IMR-90 (cell line): ENCODE results near the gene ABHD18. TPM values are rescaled to one million over a fixed set of nuclear protein-coding genes. Genes with fewer than 3 reads are reported as not detected.

ENCODE experiments used
- ATAC-seq: fragments of 200-7000 bp; cut with Tn5 transposase; 2 replicates; pipeline ENCODE4 v1.9.1; 2020; ENCODE audit warnings: low read depth, mild to moderate bottlenecking, moderate library complexity
- BruUV-seq: library from RNA; stranded (reverse); fragments of 400-500 nt; replicated peaks from 2 replicates; lab custom pipeline; 2021; lab: Mats Ljungman, UMichigan
- CTCF ChIA-PET: fragments of 300-600 bp; formaldehyde crosslinking; extraction: SDS; loops from one replicate; lab custom pipeline; 2021; ENCODE audit warnings: antibody characterized with exemption; lab: Yijun Ruan, JAX
- POLR2A ChIA-PET: fragments of 300-600 bp; sonication (Branson Sonifier 250); formaldehyde crosslinking; loops from one replicate; lab custom pipeline; 2022; ENCODE audit warnings: antibody characterized with exemption; ENCODE audit not compliant: unreplicated experiment; lab: Charles Lee
- DNase-seq: peaks from one replicate; pipeline ENCODE4 v3.0.0; 2013
- H2AFZ ChIP-seq: replicated peaks from 2 replicates; pipeline ENCODE3; 2013; ENCODE audit warnings: low read length, mild to moderate bottlenecking; ENCODE audit not compliant: poor library complexity
- H2AK5ac ChIP-seq: 2 replicates; pipeline ENCODE4 v1.6.1; 2013; ENCODE audit warnings: low read depth, low read length, inconsistent platforms
- H2AK9ac ChIP-seq: replicated peaks from 2 replicates; pipeline ENCODE3; 2013; ENCODE audit warnings: mild to moderate bottlenecking, low read depth, low read length, moderate library complexity; ENCODE audit not compliant: poor library complexity
- H2BK120ac ChIP-seq: 2 replicates; pipeline ENCODE4 v1.6.1; 2013; ENCODE audit warnings: low read depth, low read length, inconsistent platforms
- H2BK15ac ChIP-seq: 3 replicates; pipeline ENCODE4 v1.6.1; 2013; ENCODE audit warnings: low read depth, low read length, inconsistent platforms
- H2BK20ac ChIP-seq: 2 replicates; pipeline ENCODE4 v1.6.1; 2013; ENCODE audit warnings: low read depth, mild to moderate bottlenecking, inconsistent platforms, low read length, moderate library complexity
- H2BK5ac ChIP-seq: 2 replicates; pipeline ENCODE4 v1.6.1; 2013; ENCODE audit warnings: mild to moderate bottlenecking, low read depth, low read length, inconsistent platforms; ENCODE audit not compliant: poor library complexity, severe bottlenecking
- H3K14ac ChIP-seq: replicated peaks from 2 replicates; pipeline ENCODE4 v1.6.1; 2013; ENCODE audit warnings: low read depth, low read length, inconsistent platforms
- H3K18ac ChIP-seq: 2 replicates; pipeline ENCODE4 v1.6.1; 2013; ENCODE audit warnings: low read depth, low read length, control low read depth
- H3K23ac ChIP-seq: 2 replicates; pipeline ENCODE4 v1.6.1; 2013; ENCODE audit warnings: low read depth, low read length, inconsistent platforms
- H3K27ac ChIP-seq: 2 replicates; pipeline ENCODE4 v1.5.1; 2013; ENCODE audit warnings: mild to moderate bottlenecking, control low read depth, low read length; ENCODE audit not compliant: insufficient read depth
- H3K27me3 ChIP-seq: 2 replicates; pipeline ENCODE4 v1.6.1; 2013; ENCODE audit warnings: low read length; ENCODE audit not compliant: control insufficient read depth, insufficient read depth
- H3K36me3 ChIP-seq: 2 replicates; pipeline ENCODE4 v1.6.1; 2013; ENCODE audit warnings: low read length, mixed read lengths; ENCODE audit not compliant: control insufficient read depth, insufficient read depth
- H3K4ac ChIP-seq: 2 replicates; pipeline ENCODE4 v1.6.1; 2013; ENCODE audit warnings: low read depth, low read length, inconsistent platforms
- H3K4me1 ChIP-seq: 2 replicates; pipeline ENCODE4 v1.6.1; 2013; ENCODE audit warnings: low read length, mixed read lengths; ENCODE audit not compliant: control insufficient read depth, insufficient read depth
- H3K4me2 ChIP-seq: 2 replicates; pipeline ENCODE4 v1.6.1; 2013; ENCODE audit warnings: low read depth, mild to moderate bottlenecking, control low read depth, low read length, moderate library complexity
- H3K4me3 ChIP-seq: 2 replicates; pipeline ENCODE4 v1.5.1; 2013; ENCODE audit warnings: low read depth, mild to moderate bottlenecking, control low read depth, low read length, moderate library complexity; ENCODE audit not compliant: insufficient read depth
- H3K56ac ChIP-seq: 2 replicates; pipeline ENCODE4 v1.6.1; 2013; ENCODE audit warnings: low read length, inconsistent platforms; ENCODE audit not compliant: insufficient read depth; ENCODE audit errors: extremely low read depth
- H3K79me1 ChIP-seq, 2 experiments: 2 replicates each; pipeline ENCODE4 v1.6.1; 2013; ENCODE audit warnings: low read length in 2 of 2, inconsistent platforms in 1 of 2, low read depth in 1 of 2
- H3K9ac ChIP-seq: 2 replicates; pipeline ENCODE4 v1.6.1; 2013; ENCODE audit warnings: low read depth, low read length, control low read depth
- H3K9me1 ChIP-seq: 2 replicates; pipeline ENCODE4 v1.6.1; 2013; ENCODE audit warnings: low read length, inconsistent platforms; ENCODE audit not compliant: insufficient read depth
- H3K9me3 ChIP-seq: 2 replicates; pipeline ENCODE4 v1.6.1; 2013; ENCODE audit warnings: low read length; ENCODE audit not compliant: control insufficient read depth, insufficient read depth
- H4K20me1 ChIP-seq: 2 replicates; pipeline ENCODE4 v1.6.1; 2013; ENCODE audit warnings: low read length, inconsistent platforms; ENCODE audit not compliant: insufficient read depth
- H4K5ac ChIP-seq: 2 replicates; pipeline ENCODE4 v1.6.1; 2013; ENCODE audit warnings: mild to moderate bottlenecking, low read depth, low read length, control low read depth
- H4K8ac ChIP-seq, 2 experiments: 2 replicates each; pipeline ENCODE4 v1.6.1; 2013; ENCODE audit warnings: low read depth in 2 of 2, low read length in 2 of 2, control low read depth in 1 of 2, inconsistent platforms in 1 of 2
- H4K91ac ChIP-seq: 2 replicates; pipeline ENCODE4 v1.6.1; 2013; ENCODE audit warnings: low read depth, low read length, inconsistent platforms; ENCODE audit not compliant: insufficient read depth
- CEBPB ChIP-seq: IDR thresholded peaks from 2 replicates; pipeline ENCODE4 v1.6.1; 2012; ENCODE audit warnings: low read depth, low read length, improper control_type of control experiment
- CHD1 ChIP-seq: IDR thresholded peaks from 2 replicates; pipeline ENCODE4 v1.6.1; 2012; ENCODE audit warnings: low read depth, low read length, improper control_type of control experiment
- CTCF ChIP-seq: conservative IDR thresholded peaks from 2 replicates; pipeline ENCODE4 v1.5.1; 2012; ENCODE audit warnings: mild to moderate bottlenecking, low read depth, low read length, improper control_type of control experiment
- FOS ChIP-seq: fragments of 150-350 bp; IDR thresholded peaks from 2 replicates; pipeline ENCODE4 v1.6.1; 2016; ENCODE audit warnings: low read depth, low read length
- MAFK ChIP-seq: IDR thresholded peaks from 2 replicates; pipeline ENCODE4 v1.6.1; 2012; ENCODE audit warnings: low read depth, low read length, improper control_type of control experiment
- NFE2L2 ChIP-seq: fragments of 150-350 bp; IDR thresholded peaks from 2 replicates; pipeline ENCODE4 v1.6.1; 2016; ENCODE audit warnings: low read depth, mild to moderate bottlenecking, low read length
- RAD21 ChIP-seq: IDR thresholded peaks from 2 replicates; pipeline ENCODE4 v1.6.1; 2012; ENCODE audit warnings: low read length, improper control_type of control experiment
- RCOR1 ChIP-seq: IDR thresholded peaks from 2 replicates; pipeline ENCODE4 v1.6.1; 2012; ENCODE audit warnings: mild to moderate bottlenecking, low read length, improper control_type of control experiment; ENCODE audit not compliant: insufficient replicate concordance
- RFX5 ChIP-seq: IDR thresholded peaks from 2 replicates; pipeline ENCODE4 v1.8.0; 2012; ENCODE audit warnings: low read depth, mild to moderate bottlenecking, low read length, moderate library complexity
- SMC3 ChIP-seq: fragments of 150-350 bp; IDR thresholded peaks from 2 replicates; pipeline ENCODE4 v1.6.1; 2016; ENCODE audit warnings: low read depth, mild to moderate bottlenecking, antibody characterized with exemption, low read length, moderate library complexity
- WGBS, 2 experiments: methylation state at CpG; one replicate each; pipeline versions ENCODE4 v1.1.5 to v1.1.7; 2013; ENCODE audit warnings: missing lambda C conversion rate in 2 of 2; ENCODE audit not compliant: insufficient read length in 1 of 2; ENCODE audit errors: extremely low coverage in 2 of 2; 5-methylcytosine and 5-hydroxymethylcytosine counted together
- dilution Hi-C: fragments of 300-500 bp; cut with HindIII; formaldehyde crosslinking; loops from one replicate; pipeline ENCODE4 v1.14.3; 2018; ENCODE audit warnings: low sequenced_read_pairs; ENCODE audit not compliant: unreplicated experiment
- in situ Hi-C: fragments of 300-500 bp; cut with MboI; formaldehyde crosslinking; loops from 3 replicates; pipeline ENCODE4 v1.14.3; 2019; ENCODE audit warnings: low sequenced_read_pairs, inconsistent platforms, mixed read lengths
- intact Hi-C: fragments of 100-400 bp; cut with micrococcal nuclease; formaldehyde crosslinking; loops from 2 replicates; pipeline ENCODE4 v1.10.0; 2022
- polyA plus RNA-seq, 3 experiments: library from polyadenylated mRNA; depleted of rRNA; stranded (reverse); fragments of >200 nt; gene quantifications; 2 replicates each; pipeline ENCODE4 v1.2.3, GENCODE V29; 2012; ENCODE audit warnings: low replicate concordance in 1 of 3
- total RNA-seq: library from RNA; depleted of rRNA; stranded (reverse); fragments of >200 nt; gene quantifications from 2 replicates; pipeline ENCODE4 v1.2.3, GENCODE V29; 2012
- TF ChIP-seq, protein P1 (sequence below): fragments of 150-350 bp; IDR thresholded peaks from 2 replicates; pipeline ENCODE4 v1.6.1; 2017; ENCODE audit warnings: mild to moderate bottlenecking, antibody characterized with exemption, low read length, low read depth

Gene ABHD18
- total and polyA plus RNA-seq, 2 of the 4 experiments (the other 2 are of a cell fraction), result 2.4 to 4.3 TPM

DNA sequence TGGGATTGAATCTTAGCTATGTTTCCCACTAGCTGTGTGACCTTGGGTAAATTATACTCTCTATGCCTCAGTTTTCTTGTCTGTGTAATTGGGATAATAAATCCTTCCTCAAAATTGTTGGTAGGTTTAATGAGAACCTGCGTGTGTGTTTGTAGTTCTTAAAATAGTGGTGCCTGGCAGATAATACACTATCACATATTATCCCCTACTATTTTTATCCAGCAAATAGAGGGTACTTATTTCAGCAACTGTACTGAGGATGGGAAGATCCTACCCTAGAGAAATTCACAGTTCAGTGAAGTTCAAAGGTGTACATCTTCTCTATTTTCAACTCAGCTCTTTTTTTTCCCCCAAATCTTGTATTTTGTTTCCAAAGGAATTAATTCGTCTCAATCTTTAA lies 17.2 kb downstream of the ABHD18 start:
- Histone ChIP-seq H3K27me3 (no peaks in the 10 kb centered on the region), H3K4me2 (no peak overlapping the region), H3K56ac (no peak overlapping the region), H2AK5ac (no peak overlapping the region), H4K8ac (no peak overlapping the region), H3K23ac (no peak overlapping the region), H3K4me1 (no peaks in the 10 kb centered on the region), H4K20me1 (no peaks in the 10 kb centered on the region), H3K14ac (no peak overlapping the region), H4K91ac (no peak overlapping the region), H3K4ac (no peak overlapping the region), H3K36me3 (peaks cover 3% of the 10 kb centered on the region; the same call in 1 of the 2 replicates), H2BK20ac (no peak overlapping the region), H2AK9ac (no peak overlapping the region), H2AFZ (no peak overlapping the region), H2BK15ac (no peak overlapping the region), H2BK5ac (no peak overlapping the region), H3K9me1 (no peaks in the 10 kb centered on the region), H3K9ac (no peak overlapping the region), H3K18ac (no peak overlapping the region), H3K79me1 (no peaks in the 10 kb centered on the region; a peak in 1 of 4 replicates), H3K9me3 (no peaks in the 10 kb centered on the region), H3K27ac (no peak overlapping the region), H4K5ac (no peak overlapping the region), H2BK120ac (no peak overlapping the region), H3K4me3 (no peak overlapping the region)
- BruUV-seq, result no TSS peak
- no CpG with 5 or more reads among the region's 2 CpGs for WGBS, 2 experiments
- intact Hi-C loops (no loop called here), in situ Hi-C loops (no loop called here), dilution Hi-C loops (no loop called here)
- ATAC-seq (no peak), DNase-seq (no peak)
- POLR2A ChIA-PET, result no interaction called here
- CTCF ChIA-PET, result no interaction called here
- TF ChIP-seq NFE2L2 (no peak), CHD1 (no peak), CTCF (no peak), RAD21 (no peak), RCOR1 (no peak), MAFK (no peak), SMC3 (no peak), RFX5 (no peak), FOS (no peak), CEBPB (no peak)
- TF ChIP-seq, protein P1, sequence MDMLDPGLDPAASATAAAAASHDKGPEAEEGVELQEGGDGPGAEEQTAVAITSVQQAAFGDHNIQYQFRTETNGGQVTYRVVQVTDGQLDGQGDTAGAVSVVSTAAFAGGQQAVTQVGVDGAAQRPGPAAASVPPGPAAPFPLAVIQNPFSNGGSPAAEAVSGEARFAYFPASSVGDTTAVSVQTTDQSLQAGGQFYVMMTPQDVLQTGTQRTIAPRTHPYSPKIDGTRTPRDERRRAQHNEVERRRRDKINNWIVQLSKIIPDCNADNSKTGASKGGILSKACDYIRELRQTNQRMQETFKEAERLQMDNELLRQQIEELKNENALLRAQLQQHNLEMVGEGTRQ, result no peak
